ENCODE measurements around the gene NCBP2.

Gene NCBP2

GRCh38 chr3:196901768-196902167 is 40.6 kb downstream of the NCBP2 start:
- TF ChIP-seq CTCF (IDR thresholded peaks at IDR 0.05; ENCODE audit: insufficient read depth, low read length, poor library complexity, severe bottlenecking): no peak
- Histone ChIP-seq H3K4me3 (replicated peaks; ENCODE audit: low read depth, low read length) (no peak overlapping the region), H3K27me3 (replicated peaks; ENCODE audit: control insufficient read depth, insufficient read depth, low read length) (no peaks in the 10 kb centered on the region), H3K36me3 (ENCODE audit: control insufficient read depth, insufficient read depth, low read length) (peaks cover 10% of the 10 kb centered on the region)
- no peak for DNase-seq (ENCODE audit: extremely low read depth, insufficient read length)

- H3K27me3 ChIP-seq (replicated peaks; ENCODE audit: control insufficient read depth, insufficient read depth, low read length): no peaks in the 10 kb centered on the region
- no peak for TF ChIP-seq CTCF (IDR thresholded peaks at IDR 0.05; ENCODE audit: insufficient read depth, low read length, poor library complexity, severe bottlenecking)
- H3K4me3 ChIP-seq (replicated peaks; ENCODE audit: low read depth, low read length): no peak overlapping the region
- no peaks in the 10 kb centered on the region; the same call in 1 of the 2 replicates for H3K36me3 ChIP-seq (ENCODE audit: control insufficient read depth, insufficient read depth, low read length)
- DNase-seq (ENCODE audit: extremely low read depth, insufficient read length): no peak
Measured at GRCh38 chr3:196896229-196896628, 46.1 kb downstream of the NCBP2 start.

DNA sequence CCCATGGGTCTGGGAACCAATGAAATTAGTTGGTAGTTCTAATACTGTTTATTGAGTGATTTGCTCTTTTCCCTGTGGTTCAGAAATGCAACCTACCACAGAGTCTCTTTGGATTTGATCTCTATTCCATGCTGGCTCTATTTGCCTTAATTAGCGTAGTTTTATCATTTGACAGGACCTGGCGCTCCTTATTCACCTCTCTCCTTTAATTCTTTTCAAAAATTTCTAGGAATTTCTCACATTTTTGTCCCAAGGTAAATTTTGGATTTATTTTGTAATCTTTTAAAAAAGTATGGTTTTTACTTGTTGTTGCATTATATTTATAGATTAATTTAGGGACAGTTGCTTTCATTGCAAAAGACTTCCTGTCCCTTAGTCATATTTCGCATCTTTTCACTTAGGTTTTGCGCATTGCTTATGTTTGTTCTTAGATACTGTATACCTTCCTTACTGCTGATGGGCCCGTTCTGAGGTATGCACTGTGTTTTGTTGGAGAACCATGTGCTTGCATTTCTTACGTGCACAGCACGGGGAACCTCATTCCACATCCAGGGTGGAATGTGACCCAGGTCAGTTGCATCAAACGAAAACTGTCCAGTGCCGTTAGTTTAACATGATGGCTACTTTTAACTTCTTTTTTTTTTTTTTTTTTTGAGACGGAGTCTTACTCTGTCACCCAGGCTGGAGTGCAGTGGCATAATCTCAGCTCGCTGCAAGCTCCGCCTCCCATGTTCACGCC is 47.6 kb downstream of the NCBP2 start:
- H3K4me3 ChIP-seq (replicated peaks; ENCODE audit: low read depth, low read length): no peak overlapping the region
- TF ChIP-seq CTCF (IDR thresholded peaks at IDR 0.05; ENCODE audit: insufficient read depth, low read length, poor library complexity, severe bottlenecking): no peak
- no peak for DNase-seq (ENCODE audit: extremely low read depth, insufficient read length)
- H3K27me3 ChIP-seq (replicated peaks; ENCODE audit: control insufficient read depth, insufficient read depth, low read length): no peaks in the 10 kb centered on the region
- H3K36me3 ChIP-seq (ENCODE audit: control insufficient read depth, insufficient read depth, low read length): no peaks in the 10 kb centered on the region; the same call in 1 of the 2 replicates

DNA sequence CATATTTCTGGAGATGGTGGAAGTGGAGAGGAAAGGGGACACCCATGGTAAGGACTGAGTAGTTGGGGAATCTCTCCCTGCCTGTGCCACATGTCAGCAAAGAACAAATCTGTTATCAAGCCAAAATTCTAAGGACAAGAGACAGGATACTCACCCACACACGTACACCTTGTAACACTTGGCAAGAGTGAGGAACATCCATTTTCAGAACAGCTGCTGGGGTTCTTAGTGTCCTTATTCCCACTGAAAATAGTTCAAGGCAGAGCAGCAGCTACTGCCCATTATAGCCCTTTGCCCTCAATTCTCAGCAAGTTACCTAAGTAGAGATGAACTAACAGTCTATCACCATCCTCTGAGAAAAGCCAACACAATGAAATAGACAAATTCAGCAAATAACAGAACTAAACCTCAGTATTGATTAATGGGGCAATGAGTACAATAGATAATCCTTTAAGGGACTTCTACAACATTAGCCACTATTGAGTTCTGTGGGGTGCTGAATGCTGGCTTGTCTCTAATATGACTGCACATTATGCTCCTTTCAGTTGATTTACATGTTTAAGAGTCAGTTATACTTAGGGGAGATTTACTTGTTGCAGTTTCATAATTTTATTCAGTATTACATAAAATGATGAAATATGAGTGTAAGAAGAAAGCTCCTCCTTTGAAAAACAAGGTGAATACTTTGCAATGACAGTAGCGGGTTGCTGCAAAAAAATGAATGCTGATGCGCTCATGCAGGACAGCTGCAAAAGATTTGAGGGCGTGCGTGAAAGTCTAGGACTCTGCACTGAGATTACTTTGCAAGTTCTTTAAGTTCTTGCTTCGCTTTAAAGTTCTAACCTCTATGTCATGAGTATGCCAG is 52.3 kb downstream of the NCBP2 start:
- TF ChIP-seq CTCF (IDR thresholded peaks at IDR 0.05; ENCODE audit: insufficient read depth, low read length, poor library complexity, severe bottlenecking): no peak
- no peak for DNase-seq (ENCODE audit: extremely low read depth, insufficient read length)
- Histone ChIP-seq H3K36me3 (ENCODE audit: control insufficient read depth, insufficient read depth, low read length) (no peaks in the 10 kb centered on the region; the same call in 1 of the 2 replicates), H3K27me3 (replicated peaks; ENCODE audit: control insufficient read depth, insufficient read depth, low read length) (no peaks in the 10 kb centered on the region), H3K4me3 (replicated peaks; ENCODE audit: low read depth, low read length) (no peak overlapping the region)

DNA sequence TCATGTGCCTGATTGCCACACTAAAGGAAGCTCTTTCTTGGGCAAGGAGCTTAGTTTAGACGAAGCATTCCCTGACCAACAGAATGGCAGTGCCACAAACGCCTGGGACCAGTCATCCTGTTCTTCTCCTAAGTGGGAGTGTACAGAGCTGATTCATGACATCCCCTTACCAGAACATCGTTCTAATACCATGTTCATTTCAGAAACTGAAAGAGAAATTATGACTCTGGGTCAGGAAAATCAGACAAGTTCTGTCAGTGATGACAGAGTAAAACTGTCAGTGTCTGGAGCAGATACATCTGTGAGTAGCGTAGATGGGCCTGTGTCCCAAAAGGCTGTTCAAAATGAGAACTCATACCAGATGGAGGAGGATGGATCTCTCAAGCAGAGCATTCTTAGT is 56.2 kb downstream of the NCBP2 start:
- no peaks in the 10 kb centered on the region for H3K36me3 ChIP-seq (ENCODE audit: control insufficient read depth, insufficient read depth, low read length)
- no peaks in the 10 kb centered on the region for H3K27me3 ChIP-seq (replicated peaks; ENCODE audit: control insufficient read depth, insufficient read depth, low read length)
- no peak overlapping the region for H3K4me3 ChIP-seq (replicated peaks; ENCODE audit: low read depth, low read length)
- no peak for TF ChIP-seq CTCF (IDR thresholded peaks at IDR 0.05; ENCODE audit: insufficient read depth, low read length, poor library complexity, severe bottlenecking)
- DNase-seq (ENCODE audit: extremely low read depth, insufficient read length): no peak
